KBM-7 (cell line): Measurements from ENCODE around the gene RALY.
A peak's percentile ranks its signal among the peaks of the same experiment; 100 is the strongest.

Experiments
- DNase-seq: peaks from one replicate; pipeline ENCODE4 v3.0.0-alpha.2; 2015
- in situ Hi-C: fragments of 300-500 bp; cut with MboI; formaldehyde crosslinking; loops from 2 replicates; pipeline ENCODE4 v1.14.3; 2020; ENCODE audit warnings: low sequenced_read_pairs, low pct_unique_long_range_greater_than_20kb, mixed read lengths

Gene RALY

GRCh38 chr20:33993576-33994221 lies at the start of gene RALY:
TSS of gene RALY (plus strand) at chr20:33993911. CDS start at chr20:34072075, 78,164 bp downstream.
- in situ Hi-C loops: no loop called here
- DNase-seq: no peak

- in situ Hi-C loops: no loop called here
Observed at GRCh38 chr20:33944914-33945313, 48.8 kb upstream of the RALY start.

GRCh38 chr20:33945391-33946081 lies 48.2 kb upstream of the RALY start:
- in situ Hi-C loops: no loop called here

More at GRCh38 chr20:33944914-33945313, 48.8 kb upstream of the RALY start:
- no peak for DNase-seq

GRCh38 chr20:33947709-33948295 lies 45.9 kb upstream of the RALY start:
- in situ Hi-C loops: no loop called here
- peak; percentile 78 for DNase-seq

More at GRCh38 chr20:33945391-33946081, 48.2 kb upstream of the RALY start:
- DNase-seq: no peak

GRCh38 chr20:33948480-33948879 lies 45.2 kb upstream of the RALY start:
- DNase-seq: peak; percentile 22
- in situ Hi-C loops: no loop called here

- no peak for DNase-seq
- in situ Hi-C loops: no loop called here
Observed at GRCh38 chr20:33951171-33951570, 42.5 kb upstream of the RALY start.

GRCh38 chr20:33954504-33954903 lies 39.2 kb upstream of the RALY start:
- in situ Hi-C loops: no loop called here
- no peak for DNase-seq

- DNase-seq: peak; percentile 39
- in situ Hi-C loops: no loop called here
Observed at GRCh38 chr20:33963751-33964150, 30.0 kb upstream of the RALY start.

- in situ Hi-C loops: no loop called here
- no peak for DNase-seq
Observed at GRCh38 chr20:33964441-33964840, 29.3 kb upstream of the RALY start.

GRCh38 chr20:33967126-33967525 lies 26.6 kb upstream of the RALY start:
- DNase-seq: no peak
- in situ Hi-C loops: no loop called here

- in situ Hi-C loops: no loop called here
- DNase-seq: no peak
Observed at GRCh38 chr20:33969563-33969962, 24.1 kb upstream of the RALY start.

- in situ Hi-C loops: no loop called here
- no peak for DNase-seq
Observed at GRCh38 chr20:33970229-33970628, 23.5 kb upstream of the RALY start.

- in situ Hi-C loops: no loop called here
- no peak for DNase-seq
Observed at GRCh38 chr20:33971147-33971975, 22.4 kb upstream of the RALY start.

- in situ Hi-C loops: no loop called here
- DNase-seq: no peak
Observed at GRCh38 chr20:33976959-33977358, 16.8 kb upstream of the RALY start.

- DNase-seq: no peak
- in situ Hi-C loops: no loop called here
Observed at GRCh38 chr20:33977535-33977934, 16.2 kb upstream of the RALY start.

GRCh38 chr20:33979094-33979493 lies 14.6 kb upstream of the RALY start:
- no peak for DNase-seq
- in situ Hi-C loops: no loop called here

- no peak for DNase-seq
- in situ Hi-C loops: no loop called here
Observed at GRCh38 chr20:33981347-33981746, 12.4 kb upstream of the RALY start.

GRCh38 chr20:33981964-33982363 lies 11.7 kb upstream of the RALY start:
- no peak for DNase-seq
- in situ Hi-C loops: no loop called here

GRCh38 chr20:33983371-33983770 lies 10.3 kb upstream of the RALY start:
- in situ Hi-C loops: no loop called here
- DNase-seq: no peak
